H1 (cell line): Measurements from ENCODE around the gene MEF2A. TPM values are rescaled to one million over a fixed set of nuclear protein-coding genes. Genes with fewer than 3 reads are reported as not detected.

ENCODE experiments used
- ASH2L ChIP-seq: fragments of 200-600, 300-600 bp; sonication (generic); IDR thresholded peaks from one replicate; pipeline ENCODE4 v1.7.1; 2017; ENCODE audit warnings: low read length
- BACH1 ChIP-seq: IDR thresholded peaks from 2 replicates; pipeline ENCODE4 v1.6.1; 2012; ENCODE audit warnings: low read length, improper control_type of control experiment
- BRCA1 ChIP-seq: IDR thresholded peaks from 2 replicates; pipeline ENCODE4 v1.6.1; 2012; ENCODE audit warnings: low read depth, low read length, improper control_type of control experiment
- CHD1 ChIP-seq: IDR thresholded peaks from 2 replicates; pipeline ENCODE4 v1.6.1; 2012; ENCODE audit warnings: low read depth, low read length, improper control_type of control experiment
- CHD2 ChIP-seq: IDR thresholded peaks from 2 replicates; pipeline ENCODE4 v1.6.1; 2012; ENCODE audit warnings: low read length, improper control_type of control experiment
- CREB1 ChIP-seq: IDR thresholded peaks from 2 replicates; pipeline ENCODE4 v1.6.1; 2012; ENCODE audit warnings: inconsistent platforms
- EGR1 ChIP-seq: IDR thresholded peaks from 2 replicates; pipeline ENCODE4 v1.6.1; 2011; ENCODE audit warnings: low read depth, low read length, borderline replicate concordance
- FOSL1 ChIP-seq: IDR thresholded peaks from 2 replicates; pipeline ENCODE4 v1.6.1; 2011; ENCODE audit warnings: mild to moderate bottlenecking, low read depth, low read length, moderate library complexity; ENCODE audit not compliant: insufficient read depth
- GTF2F1 ChIP-seq: IDR thresholded peaks from 2 replicates; pipeline ENCODE4 v1.6.1; 2012; ENCODE audit warnings: low read depth, low read length, improper control_type of control experiment, borderline replicate concordance
- HDAC2 ChIP-seq, 2 experiments: fragments of 300-600 bp in 1 of 2; sonication (generic) in 1 of 2; IDR thresholded peaks; 2 replicates each; pipeline ENCODE4 v1.6.1; 2011 to 2012; ENCODE audit warnings: low read depth in 2 of 2, low read length in 2 of 2, mild to moderate bottlenecking in 2 of 2, moderate library complexity in 2 of 2, borderline replicate concordance in 1 of 2, inconsistent platforms in 1 of 2
- KDM4A ChIP-seq: IDR thresholded peaks from one replicate; pipeline ENCODE4 v1.7.1; 2012; ENCODE audit warnings: low read depth, mild to moderate bottlenecking, moderate library complexity, low read length, inconsistent platforms; ENCODE audit not compliant: severe bottlenecking
- PHF8 ChIP-seq: fragments of 200-600 bp; sonication (generic); conservative IDR thresholded peaks from 2 replicates; pipeline ENCODE4 v1.7.1; 2012; ENCODE audit warnings: low read depth, mild to moderate bottlenecking, inconsistent platforms, low read length, moderate library complexity
- RAD21 ChIP-seq, 2 experiments: IDR thresholded peaks in 1 of 2; conservative IDR thresholded peaks in 1 of 2; 2 replicates each; pipeline ENCODE4 v1.6.1; 2011; ENCODE audit warnings: low read depth in 2 of 2, low read length in 2 of 2, improper control_type of control experiment in 1 of 2, inconsistent platforms in 1 of 2, mild to moderate bottlenecking in 1 of 2, moderate library complexity in 1 of 2
- RFX5 ChIP-seq: IDR thresholded peaks from 2 replicates; pipeline ENCODE4 v1.6.1; 2011; ENCODE audit warnings: low read depth, low read length, improper control_type of control experiment, borderline replicate concordance
- SAP30 ChIP-seq: fragments of 300-600 bp; sonication (generic); IDR thresholded peaks from 2 replicates; pipeline ENCODE4 v1.7.1; 2012; ENCODE audit warnings: low read length, moderate library complexity, mild to moderate bottlenecking, inconsistent platforms; ENCODE audit not compliant: insufficient read depth, insufficient replicate concordance
- SIRT6 ChIP-seq: IDR thresholded peaks from one replicate; pipeline ENCODE4 v1.7.1; 2012; ENCODE audit warnings: low read length, inconsistent platforms
- SIX5 ChIP-seq: IDR thresholded peaks from 2 replicates; pipeline ENCODE4 v1.6.1; 2011; ENCODE audit warnings: mild to moderate bottlenecking, low read depth, low read length
- SUZ12 ChIP-seq: fragments of 200-600 bp; sonication (generic); IDR thresholded peaks from 2 replicates; pipeline ENCODE4 v1.6.1; 2012; ENCODE audit warnings: mild to moderate bottlenecking, inconsistent platforms, low read length, moderate library complexity, mixed read lengths
- TAF1 ChIP-seq: IDR thresholded peaks from 2 replicates; pipeline ENCODE4 v1.6.1; 2011; ENCODE audit warnings: mild to moderate bottlenecking, low read depth, low read length
- YY1 ChIP-seq: IDR thresholded peaks from 2 replicates; pipeline ENCODE4 v1.6.1; 2011; ENCODE audit warnings: low read depth, mild to moderate bottlenecking, low read length
- ZNF274 ChIP-seq: IDR thresholded peaks from 2 replicates; pipeline ENCODE4 v1.7.0; 2012; ENCODE audit warnings: low read length, borderline replicate concordance; ENCODE audit errors: extremely low read depth
- polyA plus RNA-seq, 7 experiments: library from polyadenylated mRNA; depleted of rRNA in 3 of 7; stranded (reverse) in 5 of 7; unstranded in 2 of 7; fragments of >200 nt in 5 of 7; fragments of 200-250 nt in 2 of 7; gene quantifications; 1 replicate in 5 of 7; 2 replicates in 1 of 7; 4 replicates in 1 of 7; pipeline versions ENCODE4 v1.2.1 to v1.2.3, GENCODE V29; 2011 to 2013; ENCODE audit warnings: missing spikeins in 2 of 7, mixed read lengths in 2 of 7
- total RNA-seq: library from RNA; stranded (reverse); fragmentation: NEBNext Ultra II Directional; extraction: Animal tissue kit (Norgen Biotek cat#: 25700); gene quantifications from 2 replicates; pipeline ENCODE4 v1.2.1, GENCODE V29; 2021

MEF2A gene
- total and polyA plus RNA-seq, 2 of the 8 experiments (the other 6 are each of a cell fraction or from before 2014, with no cell fraction given): 15.6 to 22.5 TPM

DNA sequence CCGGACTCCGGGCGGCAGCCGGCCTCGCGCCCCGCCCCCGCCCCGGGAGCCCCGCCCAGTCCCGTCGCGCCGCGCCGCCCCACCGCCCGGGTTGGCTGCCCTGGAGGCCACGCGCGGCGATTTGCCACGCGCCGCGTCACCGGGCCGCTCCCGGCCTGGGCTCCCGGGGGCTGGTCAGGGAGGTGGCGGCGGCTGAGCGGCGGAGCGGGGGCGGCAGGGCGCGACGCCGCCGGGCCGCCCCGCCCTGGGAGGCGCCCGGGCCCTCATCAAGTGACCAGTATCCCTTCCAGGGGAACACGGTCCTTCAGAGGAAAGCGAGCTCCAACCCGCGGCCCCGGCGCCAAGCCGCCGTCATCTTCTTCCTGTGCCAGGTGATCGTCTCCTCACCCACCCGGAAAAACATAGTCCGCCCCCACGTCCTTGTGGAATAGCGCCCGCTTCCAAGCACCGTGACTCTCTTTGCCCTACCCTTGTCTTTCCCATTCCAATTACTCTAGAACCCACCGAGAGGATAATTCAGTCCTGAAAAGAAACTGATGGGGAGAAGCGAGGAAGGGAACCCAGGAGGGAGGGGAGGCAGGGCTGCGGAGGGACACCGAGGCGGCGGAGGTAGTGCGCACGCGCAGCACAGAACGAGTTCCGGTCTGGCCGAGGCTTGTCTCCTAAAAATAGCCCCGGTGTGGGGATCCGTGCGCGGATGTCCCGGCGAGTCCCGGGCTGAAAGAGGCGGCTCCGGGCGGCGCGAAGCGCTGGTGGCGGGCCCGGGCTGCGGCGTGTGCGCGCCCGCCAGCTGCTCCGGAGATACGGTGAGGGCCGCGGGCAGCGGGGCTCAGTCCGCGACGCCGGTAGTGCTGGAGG, at the start of gene MEF2A (continued):
- TF ChIP-seq GTF2F1 (peak; percentile 25; the same call in 1 of the 2 replicates), ASH2L (peak; percentile 81), YY1 (peak; percentile 20; the same call in 1 of the 2 replicates), BACH1 (no peak), PHF8 (peak; percentile 84), SUZ12 (no peak), TAF1 (peak; percentile 94), SIX5 (no peak), CHD2 (peak; percentile 95), SIRT6 (no peak), ZNF274 (no peak), CHD1 (no peak), EGR1 (no peak), KDM4A (peak; percentile 36), HDAC2 (IDR thresholded peaks at IDR 0.05; ENCODE audit: borderline replicate concordance in 1 of 2, low read depth in 2 of 2, low read length in 2 of 2) (peak in 1 of 2 experiments; percentile 76; a peak in 1 of 4 replicates), CREB1 (peak; percentile 76), RAD21 (IDR thresholded peaks at IDR 0.05 in 1 of 2, conservative IDR thresholded peaks at IDR 0.05 in 1 of 2; ENCODE audit: low read depth in 2 of 2, low read length in 2 of 2) (peak in 1 of 2 experiments; percentile 11; a peak in 1 of 4 replicates), RFX5 (no peak), SAP30 (no peak), BRCA1 (no peak), FOSL1 (0 out of 2 replicates have a peak, but pooled peaks have one; percentile 21)
